ENCODE measurements around the gene TRIM27.
A peak's percentile ranks its signal among the peaks of the same experiment; 100 is the strongest.
"Not testable (repeated sequence)": the region's sequence is repeated elsewhere in the genome, so short reads cannot be mapped to it uniquely, and the experiment has no call there.

TRIM27 gene

DNA sequence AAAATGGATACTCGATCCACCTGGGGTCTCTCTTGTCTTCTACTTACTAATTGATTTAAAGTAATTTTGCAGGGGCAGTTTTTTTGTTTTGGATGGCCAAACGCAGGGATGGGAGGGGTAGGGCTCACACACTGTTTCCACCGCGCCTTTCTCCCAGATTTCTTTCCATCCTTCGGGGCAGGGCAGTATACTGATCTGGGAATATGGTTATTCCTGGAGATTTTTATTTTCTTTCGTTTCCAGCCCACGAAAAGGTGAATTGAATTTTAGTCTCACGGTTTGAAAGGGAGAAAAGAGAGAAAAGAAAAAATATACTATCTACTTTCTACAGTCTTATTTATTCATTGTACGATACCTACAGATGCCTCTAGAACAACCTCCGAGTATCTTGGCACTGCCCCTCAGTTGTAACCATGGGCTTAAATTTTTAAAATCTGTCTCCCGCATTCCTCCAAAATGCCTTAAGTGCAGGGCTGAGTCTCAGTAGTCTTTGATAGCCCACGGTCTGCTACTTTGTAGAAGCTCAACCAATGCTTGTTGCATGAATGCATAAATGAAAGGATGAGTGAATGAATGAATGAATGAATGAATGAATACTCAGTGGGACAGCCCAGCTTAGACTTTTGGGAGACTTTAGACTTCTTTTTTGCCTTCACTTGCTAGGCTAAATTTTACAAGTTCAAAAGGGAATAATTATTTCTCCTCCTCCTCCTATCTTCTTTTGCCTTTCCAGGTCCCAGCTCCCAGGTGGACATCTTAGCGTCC lies 18.1 kb upstream of the TRIM27 start:
- no peak for DNase-seq (ENCODE audit: low read depth)

DNA sequence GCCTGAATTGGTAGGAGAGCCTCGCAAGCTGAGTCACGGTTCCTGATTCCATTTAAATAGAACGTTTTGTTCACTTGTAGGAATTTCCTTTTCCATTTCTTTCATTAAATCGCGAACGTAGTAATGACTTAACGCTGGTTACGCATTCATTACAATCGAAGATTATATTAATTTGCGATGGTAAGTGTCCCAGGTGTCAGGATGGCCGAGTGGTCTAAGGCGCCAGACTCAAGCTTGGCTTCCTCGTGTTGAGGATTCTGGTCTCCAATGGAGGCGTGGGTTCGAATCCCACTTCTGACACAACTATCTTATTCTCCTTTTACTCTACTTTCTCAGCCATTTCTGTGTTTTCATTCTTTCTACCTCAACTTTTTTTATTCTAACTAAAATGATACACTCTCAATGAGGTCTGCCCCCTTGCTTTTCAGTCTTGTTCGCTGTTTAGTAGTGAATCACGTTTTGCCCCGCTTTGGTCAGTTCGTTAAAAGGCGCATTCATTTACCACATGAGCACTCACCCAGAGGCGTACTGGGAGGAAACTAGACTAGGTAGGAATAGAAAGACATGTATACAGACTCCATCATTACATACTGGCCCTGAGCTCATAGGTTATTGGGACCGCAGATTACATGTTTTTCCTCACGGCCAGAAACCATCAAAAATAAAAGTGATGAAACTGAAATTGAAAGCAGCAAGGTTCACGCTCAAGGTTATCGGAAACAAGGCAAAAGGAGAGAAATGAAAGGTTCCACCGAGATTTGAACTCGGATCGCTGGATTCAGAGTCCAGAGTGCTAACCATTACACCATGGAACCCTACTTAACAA lies 17.3 kb upstream of the TRIM27 start:
- DNase-seq (ENCODE audit: low read depth) = no peak

DNA sequence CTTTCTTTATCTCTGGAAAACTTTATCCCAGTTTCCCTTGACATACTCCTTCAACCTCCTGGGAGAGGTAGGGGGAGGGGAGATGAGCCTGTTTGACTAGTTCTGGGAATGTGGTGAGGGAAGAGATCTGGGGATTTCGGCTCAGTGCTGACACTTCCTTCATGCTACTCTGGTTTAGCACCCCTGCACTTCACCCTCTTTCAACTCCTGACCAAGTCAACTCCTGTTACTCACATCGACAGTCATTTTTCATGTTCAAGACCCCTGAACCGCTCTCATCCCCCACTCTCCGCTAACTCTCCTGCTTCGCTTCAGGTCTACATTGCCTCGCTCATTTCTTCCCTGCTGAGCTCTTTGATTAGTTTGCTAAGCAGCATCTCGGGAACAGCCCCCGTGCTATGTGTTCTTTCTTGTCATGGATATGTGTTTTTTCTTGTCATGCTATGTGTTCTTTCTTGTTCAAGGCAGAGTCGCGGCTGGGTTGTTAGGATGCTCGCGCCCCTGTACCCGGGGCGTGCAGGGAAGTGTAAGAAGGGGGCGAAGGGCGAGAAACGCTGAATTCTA lies 16.6 kb upstream of the TRIM27 start:
- no peak for DNase-seq (ENCODE audit: low read depth)

DNA sequence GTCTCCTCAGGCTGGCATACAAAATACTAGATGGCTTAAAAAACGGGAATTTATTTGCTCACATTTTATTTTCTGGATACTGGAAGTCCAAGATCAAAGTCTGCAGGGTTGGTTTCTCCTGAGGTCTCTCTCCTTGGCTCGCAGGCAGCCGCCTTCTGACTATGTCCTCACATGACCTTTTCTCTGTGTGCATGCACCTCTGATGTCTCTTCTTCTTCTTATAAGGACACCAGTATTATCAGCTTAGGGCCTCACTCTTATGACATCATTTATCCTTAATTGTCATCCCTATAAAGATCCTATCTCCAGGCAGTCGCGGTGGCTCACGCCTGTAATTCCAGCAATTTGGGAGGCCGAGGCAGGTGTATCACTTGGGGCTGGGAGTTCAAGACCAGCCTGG lies 9.3 kb upstream of the TRIM27 start:
- DNase-seq (ENCODE audit: low read depth) = no peak

DNA sequence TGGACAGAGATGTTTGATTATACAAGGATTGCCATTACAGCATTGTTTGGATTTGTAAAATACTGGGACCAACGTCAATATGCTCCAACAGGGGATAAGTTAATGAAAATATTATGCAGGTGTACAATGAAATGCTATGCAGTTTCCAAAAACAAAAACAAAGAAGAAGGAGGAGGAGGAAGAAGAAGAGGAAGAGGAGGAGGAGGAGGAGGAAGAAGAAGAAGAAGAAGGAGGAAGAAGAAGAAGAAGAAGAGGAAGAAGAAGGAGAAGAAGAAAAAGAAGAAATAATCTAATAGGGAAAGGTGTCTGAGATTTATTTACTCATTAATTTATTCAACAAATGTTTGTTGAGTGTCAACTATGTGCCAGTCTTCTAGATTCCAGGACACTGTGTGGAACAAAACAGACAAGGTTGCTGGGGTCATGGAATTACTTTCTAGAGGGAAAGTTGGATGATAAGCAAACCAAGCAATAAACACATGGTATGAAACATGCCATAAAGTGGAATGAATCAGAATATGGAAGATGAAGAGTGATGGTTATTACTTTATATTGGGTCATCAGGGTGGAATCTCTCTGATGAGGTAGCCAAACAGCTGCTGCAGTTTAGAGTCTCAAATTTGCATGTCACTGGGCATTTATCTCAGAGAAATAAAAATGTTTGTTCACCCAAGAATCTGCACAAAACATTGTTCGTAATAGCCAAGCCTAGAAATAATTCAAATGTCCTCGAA lies 6.3 kb upstream of the TRIM27 start:
- DNase-seq (ENCODE audit: low read depth) = no peak

DNA sequence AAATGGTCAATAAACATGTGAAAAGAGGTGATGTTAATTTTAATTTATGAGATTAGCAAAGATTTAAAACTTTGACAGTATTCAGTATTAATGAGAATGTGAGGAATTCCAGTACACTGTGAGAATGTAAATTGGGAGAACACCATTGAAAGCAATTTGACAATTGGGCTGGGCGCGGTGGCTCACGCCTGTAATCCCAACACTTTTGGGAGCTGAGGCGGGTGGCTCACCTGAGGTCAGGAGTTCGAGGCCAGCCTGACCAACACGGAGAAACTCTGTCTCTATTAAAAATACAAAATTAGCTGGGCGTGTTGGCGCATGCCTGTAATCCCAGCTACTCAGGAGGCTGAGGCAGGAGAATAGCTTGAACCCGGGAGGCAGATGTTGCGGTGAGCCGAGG lies 5.6 kb upstream of the TRIM27 start:
- not testable (repeated sequence) for DNase-seq (ENCODE audit: low read depth)

DNA sequence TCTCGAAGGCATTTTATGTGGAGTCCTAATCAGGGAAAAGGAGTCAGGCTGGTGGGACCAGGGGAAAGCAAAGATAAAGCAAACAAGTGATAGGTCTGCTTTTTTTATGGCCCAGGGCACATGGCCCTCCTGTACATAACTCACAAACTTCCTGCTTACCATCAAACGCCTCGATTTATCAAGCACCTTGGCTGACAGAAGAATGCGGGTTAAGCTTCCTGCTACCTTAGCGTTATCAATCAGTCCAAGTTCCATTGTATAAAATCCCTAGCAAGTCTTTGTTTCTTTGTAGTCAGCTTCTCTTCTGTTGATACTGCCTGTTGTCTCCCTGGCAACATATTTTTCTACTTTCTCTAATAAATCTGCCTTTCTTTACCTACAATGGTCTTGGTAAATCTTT lies 4.1 kb upstream of the TRIM27 start:
- DNase-seq (ENCODE audit: low read depth) = no peak

DNA sequence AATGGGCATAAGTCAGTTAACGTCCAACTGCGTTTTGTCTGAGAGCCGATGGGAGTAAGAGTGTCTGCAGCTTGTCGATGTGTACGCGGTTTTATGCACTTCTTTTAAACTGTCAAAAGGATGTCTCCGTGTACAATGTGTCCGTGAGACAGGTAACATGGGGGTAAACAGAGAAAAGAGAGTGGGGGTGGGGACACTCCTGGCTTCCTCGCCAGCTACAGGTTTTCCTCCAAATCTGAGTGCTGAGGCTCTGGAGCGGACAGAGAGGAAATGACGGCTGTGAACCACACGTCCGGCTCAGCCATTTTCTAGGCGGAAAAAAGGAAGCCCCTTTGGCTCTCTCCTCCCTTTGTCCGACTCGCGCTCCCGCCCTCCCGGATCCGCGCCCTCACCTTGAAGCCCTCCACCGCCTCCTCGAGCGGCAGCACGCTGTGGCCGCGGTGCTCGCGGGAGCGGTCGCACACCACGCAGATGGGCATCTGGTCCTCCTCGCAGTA lies 916 bp downstream of the TRIM27 start:
- DNase-seq (ENCODE audit: low read depth) = no peak

DNA sequence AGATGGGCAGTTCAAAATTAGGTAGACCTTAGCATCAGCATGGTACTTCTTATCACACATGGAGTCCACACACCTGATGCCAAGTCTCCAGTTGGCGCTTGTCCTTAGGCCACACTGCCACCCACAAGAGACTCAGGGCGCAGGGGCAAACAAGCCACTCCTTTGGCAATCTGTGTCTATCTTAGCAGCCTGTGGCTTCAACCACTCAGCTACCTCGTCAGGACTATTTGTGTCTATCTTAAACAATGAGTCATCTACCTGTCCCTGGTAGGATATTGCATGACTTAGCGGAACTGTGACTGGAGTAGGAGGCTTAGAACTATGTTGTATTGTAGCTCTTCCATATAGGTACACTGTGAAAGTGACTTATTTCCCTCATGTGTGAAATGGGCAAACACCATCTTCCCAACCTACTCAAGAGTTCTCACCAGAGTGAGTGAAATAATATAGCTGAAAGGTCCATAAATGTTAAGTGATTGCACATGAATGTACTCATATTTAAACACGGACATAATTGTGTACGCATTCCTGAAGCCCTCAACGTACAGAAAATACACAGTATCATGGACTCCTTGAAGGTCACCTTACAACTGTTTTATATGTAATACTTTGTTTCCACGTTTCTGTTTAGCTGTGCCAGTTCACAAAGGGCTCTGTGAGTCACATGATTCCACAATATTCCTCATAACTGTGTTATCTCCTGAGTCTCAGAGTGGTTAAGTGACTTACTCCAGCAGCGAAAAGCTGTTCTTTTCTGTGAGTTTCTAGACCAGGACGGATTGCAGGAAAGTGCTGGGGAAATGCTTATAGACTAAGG lies 1.6 kb downstream of the TRIM27 start:
- no peak for DNase-seq (ENCODE audit: low read depth)

DNA sequence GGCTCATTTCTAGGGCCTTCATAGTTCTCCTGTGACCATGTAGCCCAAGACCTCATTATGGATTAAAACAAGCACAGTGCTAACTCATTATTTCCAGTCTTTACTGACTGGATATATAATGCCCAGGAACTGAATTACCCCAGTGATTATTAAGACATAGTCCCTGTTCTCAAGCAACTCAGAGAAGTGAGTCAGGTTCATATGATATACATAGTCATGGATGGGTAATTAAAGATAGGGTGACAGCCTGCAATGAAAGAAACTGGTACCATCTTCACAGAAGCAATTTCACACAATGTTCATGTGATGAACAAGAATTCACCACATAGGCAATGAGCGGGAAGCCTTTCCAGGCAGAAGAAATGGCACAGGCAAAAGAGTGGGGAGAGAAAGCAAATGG lies 3.5 kb downstream of the TRIM27 start:
- DNase-seq (ENCODE audit: low read depth) = no peak

DNA sequence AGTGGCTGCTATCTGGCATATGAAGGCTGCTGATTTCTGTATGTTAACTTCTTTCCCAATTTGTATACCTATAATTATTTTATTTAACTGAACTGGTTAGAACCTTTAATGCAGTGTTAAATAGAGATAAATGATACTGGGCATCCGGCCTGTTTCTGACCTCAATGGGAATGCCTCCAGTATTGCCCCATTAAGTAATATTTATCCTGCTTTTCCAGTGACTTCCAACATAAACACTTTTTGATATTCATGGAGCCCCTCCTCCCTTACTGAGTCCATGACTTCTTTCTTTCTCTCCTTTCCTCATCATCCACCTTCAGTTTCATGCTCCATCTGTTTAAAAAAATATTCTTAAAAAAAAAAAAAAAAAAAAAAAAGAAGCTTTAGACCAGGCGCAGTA lies 8.8 kb downstream of the TRIM27 start:
- DNase-seq (ENCODE audit: low read depth) = no peak

DNA sequence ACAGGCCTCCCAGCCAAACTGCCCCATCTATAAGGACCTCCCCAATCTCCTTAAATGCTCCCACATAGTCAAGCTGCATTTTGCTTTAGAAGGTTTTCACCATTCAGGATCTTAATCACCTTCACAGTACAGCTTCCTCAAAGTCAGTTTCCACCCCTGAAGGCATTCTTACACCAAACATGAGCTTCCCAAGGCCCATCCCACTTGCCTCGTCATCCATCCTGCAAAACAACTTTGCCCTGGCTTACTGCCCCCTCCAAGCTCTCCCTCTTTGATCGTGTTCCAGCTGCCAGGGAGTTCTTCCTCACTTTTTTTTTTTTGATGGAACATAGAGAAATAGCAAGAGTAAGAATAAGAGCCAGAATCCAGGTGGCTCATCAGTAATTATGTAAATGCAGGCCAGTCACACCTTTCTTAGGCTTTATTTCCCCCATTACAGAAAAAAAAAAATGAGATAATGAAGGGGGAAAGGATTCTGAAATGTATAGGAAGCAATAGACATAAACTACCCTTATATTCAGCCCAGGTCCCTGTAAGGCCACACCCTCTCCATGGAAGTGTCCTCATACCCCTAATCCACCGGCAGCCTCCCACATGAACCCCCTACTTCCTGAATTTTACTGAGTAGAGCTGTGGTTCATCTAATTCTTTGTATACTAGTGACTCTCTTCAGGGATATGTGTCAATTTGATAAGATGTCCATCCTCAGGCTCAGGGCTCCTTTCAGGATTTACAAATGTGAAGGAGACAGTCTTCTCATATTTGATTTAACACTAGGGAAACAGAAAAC lies 12.7 kb downstream of the TRIM27 start:
- DNase-seq (ENCODE audit: low read depth) = no peak

DNA sequence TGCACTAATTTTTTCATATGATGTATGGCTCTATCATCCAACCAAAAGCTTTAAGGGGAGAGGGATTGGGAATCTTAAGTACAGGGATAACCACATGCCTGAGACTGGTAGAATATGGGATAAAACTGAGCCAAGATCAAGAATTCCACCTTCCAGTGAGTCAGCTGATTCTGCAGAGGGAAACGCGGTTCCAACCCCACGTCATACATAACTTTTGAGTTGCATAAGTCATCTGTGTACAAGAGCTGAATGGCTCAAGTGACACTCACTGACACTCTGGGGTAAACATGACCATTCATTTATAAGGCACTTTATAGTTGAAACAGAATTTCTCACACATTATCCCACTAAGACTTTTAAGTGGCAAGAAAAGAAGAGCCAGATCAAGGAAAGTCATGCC lies 16.4 kb downstream of the TRIM27 start:
- DNase-seq (ENCODE audit: low read depth) = peak; percentile 33

DNA sequence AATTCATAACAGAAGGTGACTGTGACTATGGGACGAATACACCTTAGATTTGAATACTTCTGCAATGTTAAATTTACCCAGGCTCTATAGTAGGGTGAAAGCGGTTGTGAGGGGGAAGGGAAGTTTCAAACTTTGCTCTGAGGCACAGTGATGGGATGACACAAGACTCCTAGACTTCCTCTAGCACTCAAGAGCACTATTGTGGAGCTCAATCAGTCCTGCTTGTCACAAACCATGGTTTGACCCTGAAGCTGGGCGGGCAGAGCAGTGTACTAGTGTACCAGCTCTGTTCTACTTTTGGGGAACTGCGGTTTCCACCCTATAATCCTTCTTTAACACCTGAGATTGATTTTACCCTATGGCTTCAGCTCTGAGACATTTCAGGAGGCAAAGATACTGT lies 17.1 kb downstream of the TRIM27 start:
- no peak for DNase-seq (ENCODE audit: low read depth)

DNA sequence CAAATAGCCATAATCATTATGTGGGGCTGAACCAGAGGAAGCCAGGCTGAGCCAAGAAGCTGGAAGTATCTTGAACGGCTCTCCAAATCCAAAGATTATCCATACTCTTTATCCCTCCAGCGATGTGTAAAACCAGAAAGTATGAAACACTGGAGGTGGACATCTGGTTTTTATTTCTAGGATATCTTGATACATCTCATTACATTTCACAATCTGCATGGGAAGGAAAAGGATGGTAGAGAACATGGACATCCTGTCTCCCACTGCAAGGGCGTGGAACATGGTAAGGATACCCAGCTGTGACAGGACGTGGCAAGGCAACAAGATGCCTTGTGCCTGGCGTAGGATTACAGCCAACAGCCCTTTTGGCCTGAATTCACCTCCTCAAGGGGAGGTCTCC lies 20.1 kb downstream of the TRIM27 start:
- no peak for DNase-seq (ENCODE audit: low read depth)

DNA sequence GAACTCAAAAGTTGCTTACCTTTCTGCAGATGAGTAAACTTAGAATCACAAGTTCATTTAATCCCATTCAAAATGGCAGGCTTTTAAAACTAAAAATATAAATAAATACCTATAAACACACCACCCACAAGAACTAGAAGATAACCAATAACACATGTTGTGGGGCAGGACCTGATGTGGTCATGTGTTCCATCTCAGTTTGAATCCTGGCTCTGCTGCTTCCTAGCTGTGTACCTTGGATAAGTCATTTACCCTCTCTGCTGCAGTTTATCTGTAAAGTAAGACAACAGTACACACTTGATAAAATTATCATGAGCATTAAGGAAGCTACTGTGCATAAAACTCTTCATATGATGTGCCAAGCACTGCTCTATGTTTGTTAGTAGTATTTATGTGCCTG lies 22.0 kb downstream of the TRIM27 start:
- no peak for DNase-seq (ENCODE audit: low read depth)

DNA sequence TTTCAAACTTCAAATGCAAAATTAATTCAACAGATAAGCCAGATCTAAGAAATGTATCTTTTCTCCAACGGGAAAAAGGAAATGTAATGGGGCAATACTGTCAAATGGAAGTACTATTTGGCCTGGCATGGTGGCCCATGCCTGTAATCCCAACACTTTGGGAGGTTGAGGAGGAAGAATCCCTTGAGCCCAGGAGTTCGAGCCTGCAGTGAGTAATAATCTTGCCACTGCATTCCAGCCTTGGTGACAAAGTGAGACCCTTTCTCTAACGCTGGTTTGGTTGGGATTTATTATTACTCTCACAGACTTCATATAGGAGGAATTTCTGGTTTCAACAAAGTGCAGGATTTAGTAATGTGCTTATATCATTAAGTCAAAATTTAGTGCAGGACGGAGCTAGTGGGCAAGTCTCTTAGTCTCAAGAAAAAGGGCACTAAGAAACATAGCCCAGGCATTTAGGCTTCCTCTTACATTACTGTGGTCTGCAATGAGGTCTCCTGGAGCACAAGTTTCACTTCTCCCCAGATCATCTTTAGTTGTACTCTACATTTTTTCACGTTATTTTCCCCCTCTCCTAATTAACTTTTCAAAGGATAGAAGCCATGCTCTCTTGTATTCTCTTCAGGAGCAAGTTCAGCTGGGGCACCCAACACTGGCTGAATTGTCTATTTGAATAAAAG lies 23.1 kb downstream of the TRIM27 start:
- no peak for DNase-seq (ENCODE audit: low read depth)

DNA sequence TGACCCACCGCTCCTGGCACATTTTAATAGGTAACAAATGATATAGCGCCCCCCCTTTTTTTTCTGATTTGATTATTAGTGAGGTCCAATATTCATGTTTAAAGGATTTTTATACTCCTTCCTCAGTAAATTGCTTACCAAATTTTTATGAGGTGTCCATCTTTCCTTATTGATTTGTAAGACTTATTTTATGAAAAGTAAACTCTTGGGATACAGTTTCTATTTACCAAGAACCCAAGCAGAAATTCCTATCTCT lies 25.1 kb downstream of the TRIM27 start:
- no peak for DNase-seq (ENCODE audit: low read depth)

DNA sequence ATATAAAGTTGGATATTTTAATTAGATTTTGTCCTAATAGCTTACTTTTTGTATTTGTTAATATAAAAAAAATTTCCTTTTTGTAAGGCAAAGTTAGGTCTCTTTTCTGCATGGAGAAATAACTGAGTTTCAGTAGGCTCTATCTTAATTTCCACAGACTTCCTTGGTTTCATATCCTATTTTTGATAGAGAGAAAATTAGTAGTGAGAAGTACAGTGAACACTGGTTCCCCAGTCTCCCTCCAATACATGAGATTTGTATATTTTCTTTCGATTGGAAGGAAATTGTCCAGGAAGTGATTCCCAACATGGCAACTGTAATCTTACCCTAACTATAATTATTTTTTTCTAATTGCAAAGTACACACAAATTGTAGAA lies 26.4 kb downstream of the TRIM27 start:
- DNase-seq (ENCODE audit: low read depth) = no peak

Data from GM04503 (cell line).